ENCODE results near the gene PPP1CB.
A peak's percentile ranks its signal among the peaks of the same experiment; 100 is the strongest.
"Not testable (repeated sequence)": the region's sequence is repeated elsewhere in the genome, so short reads cannot be mapped to it uniquely, and the experiment has no call there.

PPP1CB gene

GRCh38 chr2:28751252-28751955 is at the start of gene PPP1CB:
Gene PPP1CB (plus strand): TSS chr2:28751830. CDS start chr2:28752125, 295 bp downstream.
- DNase-seq = peak; percentile 96

- no peak for DNase-seq
Measured at GRCh38 chr2:28702415-28702861, 49.2 kb upstream of the PPP1CB start.

GRCh38 chr2:28702878-28703277 is 48.8 kb upstream of the PPP1CB start:
- DNase-seq = no peak

- no peak for DNase-seq
Measured at GRCh38 chr2:28704621-28705020, 47.0 kb upstream of the PPP1CB start.

- no peak for DNase-seq
Measured at GRCh38 chr2:28705751-28706440, 45.7 kb upstream of the PPP1CB start.

GRCh38 chr2:28707592-28707991 is 44.0 kb upstream of the PPP1CB start:
- DNase-seq = no peak

GRCh38 chr2:28709101-28709500 is 42.5 kb upstream of the PPP1CB start:
- no peak for DNase-seq

- DNase-seq = no peak
Measured at GRCh38 chr2:28710545-28710944, 41.1 kb upstream of the PPP1CB start.

- no peak for DNase-seq
Measured at GRCh38 chr2:28713577-28714298, 37.9 kb upstream of the PPP1CB start.

- DNase-seq = no peak
Measured at GRCh38 chr2:28716265-28716865, 35.3 kb upstream of the PPP1CB start.

- no peak for DNase-seq
Measured at GRCh38 chr2:28717339-28717758, 34.3 kb upstream of the PPP1CB start.

GRCh38 chr2:28720345-28720744 is 31.3 kb upstream of the PPP1CB start:
- DNase-seq = no peak

- DNase-seq = no peak
Measured at GRCh38 chr2:28721601-28722191, 29.9 kb upstream of the PPP1CB start.

GRCh38 chr2:28725021-28725711 is 26.5 kb upstream of the PPP1CB start:
- no peak for DNase-seq

- no peak for DNase-seq
Measured at GRCh38 chr2:28726177-28726576, 25.5 kb upstream of the PPP1CB start.

- DNase-seq = no peak
Measured at GRCh38 chr2:28729698-28730097, 21.9 kb upstream of the PPP1CB start.

GRCh38 chr2:28730641-28731146 is 20.9 kb upstream of the PPP1CB start:
- no peak for DNase-seq

GRCh38 chr2:28735511-28735910 is 16.1 kb upstream of the PPP1CB start:
- DNase-seq = no peak

- DNase-seq = no peak
Measured at GRCh38 chr2:28736034-28736433, 15.6 kb upstream of the PPP1CB start.

- DNase-seq = no peak
Measured at GRCh38 chr2:28737655-28738054, 14.0 kb upstream of the PPP1CB start.

- not testable (repeated sequence) for DNase-seq
Measured at GRCh38 chr2:28742619-28743018, 9.0 kb upstream of the PPP1CB start.

GRCh38 chr2:28745225-28745624 is 6.4 kb upstream of the PPP1CB start:
- no peak for DNase-seq

All from activated T-cell treated with anti-CD3 and anti-CD28 coated beads, Interleukin-2, amount 50 U/mL, for 1 hour (primary cell).